Measurements from ENCODE around the gene WFIKKN2. TPM values are rescaled to one million over a fixed set of nuclear protein-coding genes. Genes with fewer than 3 reads are reported as not detected.

The WFIKKN2 gene
- total and polyA plus RNA-seq, 2 donors (not counting 1 experiment from before 2014, with no cell fraction given), result 0.02 to 0.33 TPM

DNA sequence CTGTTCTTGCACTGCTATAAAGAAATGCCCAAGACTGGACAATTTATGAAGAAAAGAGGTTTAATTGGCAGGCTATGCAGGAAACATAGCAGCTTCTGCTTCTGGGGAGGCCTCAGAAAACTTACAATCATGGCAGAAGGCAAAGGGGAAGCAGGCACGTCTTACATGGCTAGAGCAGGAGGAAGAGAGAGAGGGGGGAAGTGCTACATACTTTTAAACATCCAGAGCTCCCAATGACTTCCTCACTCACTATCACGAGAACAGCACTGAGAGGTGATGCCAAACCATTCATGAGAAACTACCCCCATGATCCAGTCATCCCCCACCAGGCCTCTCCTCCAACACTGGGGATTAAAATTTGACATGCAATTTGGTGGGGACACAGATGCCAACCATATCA lies 13.3 kb downstream of the WFIKKN2 start:
- no peak for DNase-seq (ENCODE audit: low read depth in 2 of 2)
- no peak for TF ChIP-seq EZH2 (IDR thresholded peaks at IDR 0.05; ENCODE audit: low read length, missing control alignments)
- TF ChIP-seq, protein P1, sequence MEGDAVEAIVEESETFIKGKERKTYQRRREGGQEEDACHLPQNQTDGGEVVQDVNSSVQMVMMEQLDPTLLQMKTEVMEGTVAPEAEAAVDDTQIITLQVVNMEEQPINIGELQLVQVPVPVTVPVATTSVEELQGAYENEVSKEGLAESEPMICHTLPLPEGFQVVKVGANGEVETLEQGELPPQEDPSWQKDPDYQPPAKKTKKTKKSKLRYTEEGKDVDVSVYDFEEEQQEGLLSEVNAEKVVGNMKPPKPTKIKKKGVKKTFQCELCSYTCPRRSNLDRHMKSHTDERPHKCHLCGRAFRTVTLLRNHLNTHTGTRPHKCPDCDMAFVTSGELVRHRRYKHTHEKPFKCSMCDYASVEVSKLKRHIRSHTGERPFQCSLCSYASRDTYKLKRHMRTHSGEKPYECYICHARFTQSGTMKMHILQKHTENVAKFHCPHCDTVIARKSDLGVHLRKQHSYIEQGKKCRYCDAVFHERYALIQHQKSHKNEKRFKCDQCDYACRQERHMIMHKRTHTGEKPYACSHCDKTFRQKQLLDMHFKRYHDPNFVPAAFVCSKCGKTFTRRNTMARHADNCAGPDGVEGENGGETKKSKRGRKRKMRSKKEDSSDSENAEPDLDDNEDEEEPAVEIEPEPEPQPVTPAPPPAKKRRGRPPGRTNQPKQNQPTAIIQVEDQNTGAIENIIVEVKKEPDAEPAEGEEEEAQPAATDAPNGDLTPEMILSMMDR (conservative IDR thresholded peaks at IDR 0.05 in 1 of 2, IDR thresholded peaks at IDR 0.05 in 1 of 2; ENCODE audit: low read depth in 1 of 2, low read length in 2 of 2), result no peak
- Histone ChIP-seq H3K36me3 (ENCODE audit: control insufficient read depth, insufficient read depth, low read length) (no peaks in the 10 kb centered on the region), H3K9me3 (ENCODE audit: control insufficient read depth, insufficient read depth, low read depth, low read length) (no peaks in the 10 kb centered on the region), H3K27me3 (ENCODE audit: control insufficient read depth, insufficient read depth, low read length) (no peaks in the 10 kb centered on the region), H3K4me3 (replicated peaks in 1 of 4; ENCODE audit: control extremely low read depth in 1 of 4, insufficient read depth in 1 of 4, low read depth in 3 of 4, low read length in 4 of 4) (no peak overlapping the region), H2AFZ (ENCODE audit: low read length) (no peak overlapping the region), H3K4me1 (ENCODE audit: control insufficient read depth, extremely low read depth, insufficient read depth, low read length) (peaks cover 4% of the 10 kb centered on the region), H3K79me2 (ENCODE audit: control insufficient read depth, insufficient read depth, low read length) (no peaks in the 10 kb centered on the region), H3K27ac (ENCODE audit: insufficient read depth, low read length) (no peak overlapping the region), H4K20me1 (ENCODE audit: control insufficient read depth, extremely low read depth, insufficient read depth, low read length) (no peaks in the 10 kb centered on the region), H3K9ac (ENCODE audit: insufficient read depth, low read length) (no peak overlapping the region), H3K4me2 (ENCODE audit: extremely low read depth, insufficient read depth, low read length) (no peak overlapping the region)

DNA sequence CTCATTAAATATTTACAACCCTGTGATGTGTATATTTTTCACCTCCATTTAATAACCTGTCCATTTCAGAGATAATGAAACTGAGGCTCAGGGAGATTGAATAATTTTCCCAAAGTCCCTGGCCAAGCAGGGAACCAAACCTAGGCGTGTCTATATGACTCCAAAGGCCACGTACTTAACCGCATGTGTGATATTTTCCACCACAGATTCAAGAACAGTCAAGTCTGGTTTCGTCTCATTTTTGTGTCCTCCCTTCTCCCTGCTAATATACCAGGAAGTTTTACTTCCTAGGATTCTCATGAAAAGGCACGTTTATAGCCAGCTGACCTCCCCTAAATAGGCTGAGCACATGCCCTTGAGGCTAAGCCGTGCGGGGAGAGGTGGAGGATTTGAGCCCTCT lies 15.3 kb downstream of the WFIKKN2 start:
- TF ChIP-seq, protein P1 (conservative IDR thresholded peaks at IDR 0.05 in 1 of 2, IDR thresholded peaks at IDR 0.05 in 1 of 2; ENCODE audit: low read depth in 1 of 2, low read length in 2 of 2), result no peak
- TF ChIP-seq EZH2 (IDR thresholded peaks at IDR 0.05; ENCODE audit: low read length, missing control alignments), result no peak

GRCh38 chr17:50853015-50853615 lies 17.7 kb downstream of the WFIKKN2 start:
- Histone ChIP-seq H3K36me3 (ENCODE audit: control insufficient read depth, insufficient read depth, low read length) (no peaks in the 10 kb centered on the region), H4K20me1 (ENCODE audit: control insufficient read depth, extremely low read depth, insufficient read depth, low read length) (no peaks in the 10 kb centered on the region), H3K4me2 (ENCODE audit: extremely low read depth, insufficient read depth, low read length) (no peak overlapping the region), H3K27ac (ENCODE audit: insufficient read depth, low read length) (no peak overlapping the region), H3K9ac (ENCODE audit: insufficient read depth, low read length) (no peak overlapping the region), H3K27me3 (ENCODE audit: control insufficient read depth, insufficient read depth, low read length) (no peaks in the 10 kb centered on the region), H3K4me3 (replicated peaks in 1 of 4; ENCODE audit: control extremely low read depth in 1 of 4, insufficient read depth in 1 of 4, low read depth in 3 of 4, low read length in 4 of 4) (no peak overlapping the region), H3K4me1 (ENCODE audit: control insufficient read depth, extremely low read depth, insufficient read depth, low read length) (no peaks in the 10 kb centered on the region), H2AFZ (ENCODE audit: low read length) (peak overlapping the region; percentile 41), H3K9me3 (ENCODE audit: control insufficient read depth, insufficient read depth, low read depth, low read length) (no peaks in the 10 kb centered on the region), H3K79me2 (ENCODE audit: control insufficient read depth, insufficient read depth, low read length) (no peaks in the 10 kb centered on the region)
- no peak for TF ChIP-seq EZH2 (IDR thresholded peaks at IDR 0.05; ENCODE audit: low read length, missing control alignments)
- TF ChIP-seq, protein P1 (conservative IDR thresholded peaks at IDR 0.05 in 1 of 2, IDR thresholded peaks at IDR 0.05 in 1 of 2; ENCODE audit: low read depth in 1 of 2, low read length in 2 of 2), result no peak
- no peak for DNase-seq (ENCODE audit: low read depth in 2 of 2)

More for the DNA sequence above, 15.3 kb downstream of the WFIKKN2 start:
- Histone ChIP-seq H3K36me3 (ENCODE audit: control insufficient read depth, insufficient read depth, low read length) (no peaks in the 10 kb centered on the region), H2AFZ (ENCODE audit: low read length) (no peak overlapping the region), H4K20me1 (ENCODE audit: control insufficient read depth, extremely low read depth, insufficient read depth, low read length) (no peaks in the 10 kb centered on the region), H3K9ac (ENCODE audit: insufficient read depth, low read length) (no peak overlapping the region), H3K4me1 (ENCODE audit: control insufficient read depth, extremely low read depth, insufficient read depth, low read length) (no peaks in the 10 kb centered on the region), H3K27me3 (ENCODE audit: control insufficient read depth, insufficient read depth, low read length) (no peaks in the 10 kb centered on the region), H3K9me3 (ENCODE audit: control insufficient read depth, insufficient read depth, low read depth, low read length) (no peaks in the 10 kb centered on the region), H3K4me2 (ENCODE audit: extremely low read depth, insufficient read depth, low read length) (no peak overlapping the region), H3K4me3 (replicated peaks in 1 of 4; ENCODE audit: control extremely low read depth in 1 of 4, insufficient read depth in 1 of 4, low read depth in 3 of 4, low read length in 4 of 4) (no peak overlapping the region), H3K27ac (ENCODE audit: insufficient read depth, low read length) (no peak overlapping the region), H3K79me2 (ENCODE audit: control insufficient read depth, insufficient read depth, low read length) (no peaks in the 10 kb centered on the region)
- DNase-seq (ENCODE audit: low read depth in 2 of 2), result no peak
